HCT116 (cell line): Measurements from ENCODE around the gene TMUB1. TPM values are rescaled to one million over a fixed set of nuclear protein-coding genes. Genes with fewer than 3 reads are reported as not detected.

Source experiments
- ATAC-seq: fragments of 200-7000 bp; cut with Tn5 transposase; 2 replicates; pipeline ENCODE4 v1.9.1; 2020; ENCODE audit warnings: mild to moderate bottlenecking, moderate library complexity
- Bru-seq: library from RNA; stranded (reverse); fragments of 400-500 nt; gene quantifications from one replicate; lab custom pipeline; 2021; lab: Mats Ljungman, UMichigan
- BruChase-seq, 2 experiments: library from RNA; stranded (reverse); fragments of 400-500 nt; gene quantifications; one replicate each; lab custom pipeline; 2021; lab: Mats Ljungman, UMichigan
- BruUV-seq: library from RNA; stranded (reverse); fragments of 400-500 nt; replicated peaks from 2 replicates; lab custom pipeline; 2021; lab: Mats Ljungman, UMichigan
- CTCF ChIA-PET: fragments of 300-600 bp; sonication (Branson Sonifier 250); formaldehyde crosslinking; loops from one replicate; lab custom pipeline; 2021; ENCODE audit warnings: antibody characterized with exemption; lab: Charles Lee
- POLR2A ChIA-PET: fragments of 300-600, 350-600 bp; sonication (Branson Sonifier 250); formaldehyde crosslinking; loops from one replicate; lab custom pipeline; 2021; ENCODE audit warnings: antibody characterized with exemption; lab: Charles Lee
- RAD21 ChIA-PET, 2 experiments: fragments of 300-600 bp; sonication (Branson Sonifier 250); formaldehyde crosslinking; loops; one replicate each; lab custom pipeline; 2023; ENCODE audit warnings: low total read pairs in 2 of 2; ENCODE audit not compliant: uncharacterized antibody in 2 of 2, unreplicated experiment in 2 of 2, low non-redundant PET in 1 of 2; lab: Charles Lee
- DNase-seq: peaks from one replicate; pipeline ENCODE4 v3.0.0-alpha.2; 2010; ENCODE audit warnings: low read depth, low spot score
- H2AFZ ChIP-seq: fragments of 200-600 bp; shearing (Covaris generic), sonication (generic); 2 replicates; pipeline ENCODE4 v1.6.1; 2017; ENCODE audit warnings: low read depth, mixed run types, mixed read lengths, antibody characterized with exemption, low read length; ENCODE audit not compliant: poor library complexity, severe bottlenecking
- H3K27ac ChIP-seq: 2 replicates; pipeline ENCODE4 v1.5.1; 2012; ENCODE audit warnings: low read depth, low read length
- H3K27me3 ChIP-seq: fragments of 200-600 bp; sonication (generic); 2 replicates; pipeline ENCODE4 v1.6.1; 2016; ENCODE audit warnings: mixed run types, low read length, mixed read lengths; ENCODE audit not compliant: insufficient read depth
- H3K36me3 ChIP-seq, 2 experiments: fragments of 200-500 bp in 1 of 2; fragments of 200-600 bp in 1 of 2; sonication (Bioruptor generic) in 1 of 2; sonication (generic) in 1 of 2; 2 replicates each; pipeline versions ENCODE4 v1.5.1 to v1.6.1; 2014 to 2016; ENCODE audit warnings: low read length in 2 of 2, inconsistent platforms in 1 of 2, mixed read lengths in 1 of 2, mixed run types in 1 of 2; ENCODE audit not compliant: insufficient read depth in 2 of 2, control insufficient read depth in 1 of 2
- H3K4me1 ChIP-seq, 2 experiments: fragments of 200-600 bp in 1 of 2; sonication (generic) in 1 of 2; 2 replicates each; pipeline versions ENCODE4 v1.5.1 to v1.6.1; 2012 to 2017; ENCODE audit warnings: low read length in 2 of 2, inconsistent platforms in 1 of 2, mild to moderate bottlenecking in 1 of 2, mixed read lengths in 1 of 2, mixed run types in 1 of 2, moderate library complexity in 1 of 2; ENCODE audit not compliant: insufficient read depth in 2 of 2, control insufficient read depth in 1 of 2
- H3K4me2 ChIP-seq: fragments of 200-600 bp; sonication (generic); 2 replicates; pipeline ENCODE4 v1.6.1; 2017; ENCODE audit warnings: mixed run types, low read length, mixed read lengths
- H3K4me3 ChIP-seq, 2 experiments: fragments of 200-600 bp in 1 of 2; sonication (generic) in 1 of 2; replicated peaks in 1 of 2; 2 replicates each; pipeline ENCODE4 v1.5.1; 2011 to 2016; ENCODE audit warnings: low read length in 2 of 2, control low read depth in 1 of 2, low read depth in 1 of 2, mild to moderate bottlenecking in 1 of 2, mixed read lengths in 1 of 2, mixed run types in 1 of 2
- H3K79me2 ChIP-seq: fragments of 200-600 bp; sonication (generic); 2 replicates; pipeline ENCODE4 v1.6.1; 2017; ENCODE audit warnings: mild to moderate bottlenecking, mixed run types, low read length, moderate library complexity, mixed read lengths; ENCODE audit not compliant: insufficient read depth
- H3K9ac ChIP-seq: fragments of 200-600 bp; sonication (generic); 2 replicates; pipeline ENCODE4 v1.6.1; 2016; ENCODE audit warnings: low read length, mixed read lengths
- H3K9me2 ChIP-seq: fragments of 200-600 bp; sonication (generic), shearing (Covaris generic); 2 replicates; pipeline ENCODE4 v1.6.1; 2017; ENCODE audit warnings: mixed run types, mild to moderate bottlenecking, moderate library complexity; ENCODE audit not compliant: insufficient read depth
- H3K9me3 ChIP-seq, 2 experiments: fragments of 200-500 bp in 1 of 2; fragments of 200-600 bp in 1 of 2; sonication (Bioruptor generic) in 1 of 2; sonication (generic) in 1 of 2; 2 replicates each; pipeline ENCODE4 v1.6.1; 2014 to 2017; ENCODE audit warnings: low read length in 2 of 2, mixed read lengths in 2 of 2, inconsistent platforms in 1 of 2, low read depth in 1 of 2, mild to moderate bottlenecking in 1 of 2, mixed run types in 1 of 2, moderate library complexity in 1 of 2; ENCODE audit not compliant: control insufficient read depth in 1 of 2, insufficient read depth in 1 of 2
- H4K20me1 ChIP-seq: fragments of 200-600 bp; sonication (generic), shearing (Covaris generic); 2 replicates; pipeline ENCODE4 v1.6.1; 2017; ENCODE audit warnings: mixed run types, mild to moderate bottlenecking, moderate library complexity; ENCODE audit not compliant: insufficient read depth
- CBX3 ChIP-seq: IDR thresholded peaks from 2 replicates; pipeline ENCODE4 v1.6.1; 2012; ENCODE audit warnings: low read depth
- CEBPB ChIP-seq: IDR thresholded peaks from 2 replicates; pipeline ENCODE4 v1.6.1; 2012; ENCODE audit warnings: low read depth
- EGR1 ChIP-seq: IDR thresholded peaks from 2 replicates; pipeline ENCODE4 v1.6.1; 2012; ENCODE audit warnings: low read depth
- ELF1 ChIP-seq: IDR thresholded peaks from 2 replicates; pipeline ENCODE4 v1.6.1; 2012; ENCODE audit warnings: low read depth, borderline replicate concordance
- EZH2 ChIP-seq: fragments of 200-600 bp; sonication (generic); IDR thresholded peaks from 2 replicates; pipeline ENCODE4 v1.6.1; 2017; ENCODE audit warnings: antibody characterized with exemption, mixed run types
- EZH2phosphoT487 ChIP-seq: fragments of 200-600 bp; IDR thresholded peaks from 2 replicates; pipeline ENCODE4 v1.6.1; 2018; ENCODE audit warnings: antibody characterized with exemption, borderline replicate concordance
- FOSL1 ChIP-seq: IDR thresholded peaks from 2 replicates; pipeline ENCODE4 v1.6.1; 2012; ENCODE audit warnings: low read depth
- JUND ChIP-seq: IDR thresholded peaks from 2 replicates; pipeline ENCODE4 v1.6.1; 2012
- POLR2A ChIP-seq: IDR thresholded peaks from 2 replicates; pipeline ENCODE4 v1.7.0; 2011; ENCODE audit warnings: borderline replicate concordance; ENCODE audit not compliant: insufficient read depth, insufficient read length; ENCODE audit errors: extremely low read depth
- POLR2AphosphoS5 ChIP-seq: IDR thresholded peaks from 2 replicates; pipeline ENCODE4 v1.6.1; 2011; ENCODE audit warnings: mild to moderate bottlenecking, low read depth, low read length, moderate library complexity
- RAD21 ChIP-seq: IDR thresholded peaks from 2 replicates; pipeline ENCODE4 v1.6.1; 2012; ENCODE audit warnings: low read depth, mild to moderate bottlenecking
- SP1 ChIP-seq: IDR thresholded peaks from 2 replicates; pipeline ENCODE4 v1.6.1; 2012; ENCODE audit warnings: low read depth
- SRF ChIP-seq: IDR thresholded peaks from 2 replicates; pipeline ENCODE4 v1.6.1; 2012; ENCODE audit warnings: low read depth
- YY1 ChIP-seq: IDR thresholded peaks from 2 replicates; pipeline ENCODE4 v1.6.1; 2011; ENCODE audit warnings: low read length, low read depth, moderate library complexity, mild to moderate bottlenecking; ENCODE audit not compliant: insufficient replicate concordance; ENCODE audit errors: extremely low read depth
- ZNF274 ChIP-seq: fragments of 200-500 bp; sonication (Bioruptor generic); IDR thresholded peaks from 2 replicates; pipeline ENCODE4 v1.6.1; 2014; ENCODE audit warnings: mild to moderate bottlenecking, low read depth, low read length, inconsistent platforms
- intact Hi-C: fragments of 100-400 bp; cut with micrococcal nuclease; formaldehyde crosslinking; loops from 2 replicates; pipeline ENCODE4 v1.10.0; 2022
- long read RNA-seq: library from polyadenylated mRNA; unstranded; transcript quantifications from one replicate; pipeline ENCODE4 v2.0.0, GENCODE V29; 2021; ENCODE audit not compliant: unreplicated experiment
- polyA plus RNA-seq: library from polyadenylated mRNA; unstranded; fragments of >200 nt; gene quantifications from 2 replicates; pipeline ENCODE4 v1.2.1, GENCODE V29; 2012; ENCODE audit warnings: missing spikeins
- total RNA-seq: library from RNA; stranded (reverse); gene quantifications from one replicate; pipeline ENCODE4 v1.2.1, GENCODE V29; 2021; ENCODE audit not compliant: unreplicated experiment
- TF ChIP-seq, protein P1 (sequence below): IDR thresholded peaks from 2 replicates; pipeline ENCODE4 v1.6.1; 2012

TMUB1 gene, protein sequence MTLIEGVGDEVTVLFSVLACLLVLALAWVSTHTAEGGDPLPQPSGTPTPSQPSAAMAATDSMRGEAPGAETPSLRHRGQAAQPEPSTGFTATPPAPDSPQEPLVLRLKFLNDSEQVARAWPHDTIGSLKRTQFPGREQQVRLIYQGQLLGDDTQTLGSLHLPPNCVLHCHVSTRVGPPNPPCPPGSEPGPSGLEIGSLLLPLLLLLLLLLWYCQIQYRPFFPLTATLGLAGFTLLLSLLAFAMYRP
- total RNA-seq (75.8 TPM), Bru-seq, nascent RNA (percentile 64 among the genes with signal in this experiment), BruChase-seq, experiment 1, labeled RNA remaining after a 6-hour chase (percentile 86 among the genes with signal in this experiment), BruChase-seq, experiment 2, labeled RNA remaining after a 2-hour chase (percentile 85 among the genes with signal in this experiment)
- polyA plus RNA-seq: 71.5 and 73.7 TPM in 2 replicates
- long read RNA-seq, transcript TMUB1-201 (3 exons, 1,353 nt): minor isoform, 34 of 96 reads
- long read RNA-seq, transcript TMUB1-203 (2 exons, 1,549 nt): major isoform, 40 of 96 reads
- long read RNA-seq, partial matches to known transcripts: 19 of 96 reads
- long read RNA-seq, other reads (novel, unspliced or antisense): 1 of 96 reads

DNA sequence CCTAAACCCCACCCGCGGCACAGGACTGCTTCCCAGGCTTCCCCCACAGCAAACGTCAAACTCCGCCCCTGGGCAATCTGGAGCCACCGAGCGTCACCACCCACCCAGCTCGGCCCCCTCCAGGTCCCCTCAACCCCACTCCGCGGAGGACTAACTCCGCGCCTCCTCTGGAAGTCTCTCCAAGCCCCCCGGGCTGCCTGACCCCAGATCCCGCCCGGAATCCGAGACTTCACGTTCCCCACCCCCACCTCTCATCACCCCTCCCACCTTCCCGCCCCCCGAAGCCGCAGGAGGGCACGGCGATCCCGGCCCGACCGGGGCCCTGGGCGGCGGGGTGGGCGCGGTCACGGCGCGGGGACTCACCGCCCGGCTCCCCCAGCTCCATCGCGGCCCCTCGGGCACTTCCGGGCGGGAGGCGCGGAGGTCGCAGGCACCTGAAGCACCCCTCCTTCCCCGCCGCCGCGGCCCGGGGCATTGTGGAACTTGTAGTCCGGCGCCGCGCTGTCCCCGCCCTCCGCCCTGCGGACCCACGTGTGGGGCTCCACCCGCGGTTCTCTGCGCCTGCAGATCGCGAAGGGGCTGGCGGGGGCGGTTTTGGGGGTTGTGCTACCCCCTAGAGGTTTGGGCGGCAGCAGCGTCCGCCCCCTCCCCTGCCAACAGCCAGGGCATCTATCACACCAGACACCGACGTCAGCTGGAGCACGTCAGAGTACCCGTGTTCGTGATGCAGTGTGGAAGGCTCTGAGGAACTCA is at the start of gene TMUB1:
TSS of gene TMUB1 (minus strand) at position 423 of the 753 bp plus-strand sequence. CDS start 930 bp downstream, outside the sequence.
- H3K4me1 ChIP-seq: peaks cover 35 to 65% of the 10 kb centered on the region in 2 experiments
- ChIA-PET RAD21 (interaction anchor here in 1 of 2 experiments (0.7 kb wide), 1 partner anchor 117 kb away, joined by 3 read pairs; no protein-coding TSS in a partner anchor), CTCF (interaction anchor here (0.9 kb wide), 1 partner anchor 74 kb away, joined by 3 read pairs; no protein-coding TSS in a partner anchor), POLR2A (interaction anchor here (1.0 to 2.5 kb wide), 2 partner anchors 21 to 22 kb away, joined by 3 to 11 read pairs; no protein-coding TSS in a partner anchor)
- H3K9me3 ChIP-seq: no peaks in the 10 kb centered on the region
- peaks cover 57% of the 10 kb centered on the region for H3K79me2 ChIP-seq
- H3K36me3 ChIP-seq: no peaks in the 10 kb centered on the region
- peak; percentile 43 for ATAC-seq
- no peaks in the 10 kb centered on the region for H3K27me3 ChIP-seq
- H3K4me2 ChIP-seq: peak within 1 kb of the TSS; percentile 94
- H3K9me2 ChIP-seq: no peaks in the 10 kb centered on the region
- intact Hi-C loops: loop anchor here (1.0 kb wide), 1 partner anchor 21 kb away; no protein-coding TSS in a partner anchor
- BruUV-seq: no TSS peak
- H3K4me3 ChIP-seq: peak within 1 kb of the TSS; percentile 90 to 94
- no peaks in the 10 kb centered on the region for H4K20me1 ChIP-seq
- H2AFZ ChIP-seq: no peak within 1 kb of the TSS
- peak; percentile 31; the same call in 1 of the 2 replicates for TF ChIP-seq POLR2AphosphoS5
- no peak for TF ChIP-seq SP1
- H3K27ac ChIP-seq: peak within 1 kb of the TSS; percentile 94
- DNase-seq: no peak
- peak within 1 kb of the TSS; percentile 100 for H3K9ac ChIP-seq

DNA sequence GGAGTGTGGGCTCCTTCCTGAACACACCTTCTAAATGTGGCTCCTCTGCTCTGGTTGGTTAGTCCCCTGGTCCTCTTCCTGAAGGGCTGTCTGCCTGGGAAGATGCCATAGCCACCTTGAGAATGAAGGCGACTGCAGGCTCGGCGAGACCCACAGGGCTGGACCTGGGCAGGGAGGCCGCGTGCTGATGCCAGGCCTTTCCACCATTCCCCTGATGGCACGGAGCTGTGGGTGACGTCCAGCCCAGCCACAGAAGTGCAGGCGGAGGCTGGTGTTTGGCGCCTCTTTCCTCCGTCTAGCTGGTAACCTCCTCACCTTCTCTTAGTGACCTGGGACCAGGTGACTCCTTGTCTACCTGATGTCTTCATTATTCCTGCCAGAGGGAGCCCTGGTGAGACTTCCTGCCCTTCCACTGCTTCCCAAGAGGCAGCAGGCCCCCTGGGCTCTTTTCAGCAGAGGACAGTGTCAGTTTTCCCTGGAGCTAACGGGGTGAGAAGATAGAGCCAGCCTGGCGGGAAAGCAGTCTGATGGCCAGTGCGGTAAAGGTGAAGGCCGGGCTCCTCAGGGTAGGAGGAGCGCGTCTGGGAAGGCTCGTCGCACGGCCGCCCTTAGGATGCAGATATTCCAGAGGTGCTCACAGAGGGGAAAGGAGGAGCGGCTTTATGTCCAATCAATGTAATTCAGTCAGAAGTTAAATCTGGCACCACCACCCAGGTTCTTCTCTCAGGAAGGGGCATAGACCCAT is 49.3 kb upstream of the TMUB1 start:
- ATAC-seq (no peak), DNase-seq (no peak)
- Histone ChIP-seq H3K9ac (no peak overlapping the region), H4K20me1 (no peaks in the 10 kb centered on the region), H3K9me2 (no peaks in the 10 kb centered on the region), H3K4me3 (no peak overlapping the region), H2AFZ (no peak overlapping the region), H3K4me2 (no peak overlapping the region), H3K4me1 (no peaks in the 10 kb centered on the region), H3K79me2 (no peaks in the 10 kb centered on the region), H3K36me3 (peaks cover 3 to 25% of the 10 kb centered on the region in 2 experiments; a peak in 3 of 4 replicates), H3K9me3 (no peaks in the 10 kb centered on the region), H3K27me3 (no peaks in the 10 kb centered on the region), H3K27ac (no peak overlapping the region)
- intact Hi-C loops: no loop called here
- POLR2A ChIA-PET: no interaction called here
- BruUV-seq: no TSS peak
- CTCF ChIA-PET: no interaction called here
- RAD21 ChIA-PET: no interaction called here
- TF ChIP-seq CEBPB: no peak
- TF ChIP-seq RAD21: no peak
- TF ChIP-seq SRF: no peak
- no peak for TF ChIP-seq EZH2phosphoT487
- TF ChIP-seq POLR2A: no peak
- no peak for TF ChIP-seq CBX3
- no peak for TF ChIP-seq FOSL1
- TF ChIP-seq ELF1: no peak
- TF ChIP-seq SP1: no peak
- no peak for TF ChIP-seq YY1
- TF ChIP-seq EGR1: no peak
- TF ChIP-seq EZH2: no peak
- TF ChIP-seq ZNF274: no peak
- TF ChIP-seq, protein P1, sequence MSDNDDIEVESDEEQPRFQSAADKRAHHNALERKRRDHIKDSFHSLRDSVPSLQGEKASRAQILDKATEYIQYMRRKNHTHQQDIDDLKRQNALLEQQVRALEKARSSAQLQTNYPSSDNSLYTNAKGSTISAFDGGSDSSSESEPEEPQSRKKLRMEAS: no peak
- no peak for TF ChIP-seq JUND
- no peak for TF ChIP-seq POLR2AphosphoS5
